Keratinocyte (primary cell): ENCODE data around the gene GLP2R. TPM values are rescaled to one million over a fixed set of nuclear protein-coding genes. Genes with fewer than 3 reads are reported as not detected.

ENCODE experiments used
- DNase-seq: peaks from one replicate; pipeline ENCODE4 v3.0.0-alpha.2; 2011; ENCODE audit warnings: low read depth, missing footprints, low spot score
- FAIRE-seq: peaks from 2 replicates; lab custom pipeline; 2011; peaks lifted over from hg19 to GRCh38; lab: Jason Lieb, UNC
- H2AFZ ChIP-seq: 2 replicates; pipeline ENCODE4 v1.6.0; 2012; ENCODE audit warnings: low read length, control low read depth, inconsistent platforms; ENCODE audit not compliant: control insufficient read depth
- H3K27ac ChIP-seq: 2 replicates; pipeline ENCODE4 v1.5.1; 2011; ENCODE audit warnings: low read length; ENCODE audit not compliant: control insufficient read depth, insufficient read depth
- H3K27me3 ChIP-seq: 3 replicates; pipeline ENCODE4 v1.6.0; 2011; ENCODE audit warnings: low read length; ENCODE audit not compliant: control insufficient read depth, insufficient read depth; ENCODE audit errors: extremely low read depth
- H3K36me3 ChIP-seq, 2 experiments: 2 replicates in 1 of 2; 3 replicates in 1 of 2; pipeline ENCODE4 v1.5.1; 2011; ENCODE audit warnings: low read length in 2 of 2, mild to moderate bottlenecking in 1 of 2; ENCODE audit not compliant: control insufficient read depth in 2 of 2, insufficient read depth in 2 of 2; ENCODE audit errors: extremely low read depth in 1 of 2
- H3K4me1 ChIP-seq: 3 replicates; pipeline ENCODE4 v1.5.1; 2011; ENCODE audit warnings: low read length; ENCODE audit not compliant: control insufficient read depth, insufficient read depth; ENCODE audit errors: extremely low read depth
- H3K4me2 ChIP-seq: 3 replicates; pipeline ENCODE4 v1.6.0; 2011; ENCODE audit warnings: low read depth, low read length; ENCODE audit not compliant: control insufficient read depth, insufficient read depth; ENCODE audit errors: extremely low read depth
- H3K4me3 ChIP-seq, 3 experiments: fragments of 200-600 bp in 1 of 3; sonication (generic) in 1 of 3; 2 replicates in 2 of 3; 3 replicates in 1 of 3; pipeline ENCODE4 v1.5.1; 2011 to 2016; ENCODE audit warnings: low read length in 3 of 3, mild to moderate bottlenecking in 3 of 3, control low read depth in 2 of 3, inconsistent platforms in 1 of 3, low read depth in 1 of 3, mixed read lengths in 1 of 3, mixed run types in 1 of 3, moderate library complexity in 1 of 3; ENCODE audit not compliant: control insufficient read depth in 2 of 3, insufficient read depth in 2 of 3; ENCODE audit errors: extremely low read depth in 1 of 3
- H3K79me2 ChIP-seq: 2 replicates; pipeline ENCODE4 v1.6.0; 2012; ENCODE audit warnings: low read length; ENCODE audit not compliant: control insufficient read depth, insufficient read depth
- H3K9ac ChIP-seq: 3 replicates; pipeline ENCODE4 v1.6.0; 2011; ENCODE audit warnings: low read length; ENCODE audit not compliant: control insufficient read depth, insufficient read depth; ENCODE audit errors: extremely low read depth
- H3K9me1 ChIP-seq: 3 replicates; pipeline ENCODE4 v1.6.0; 2011; ENCODE audit warnings: low read length; ENCODE audit not compliant: control insufficient read depth, insufficient read depth; ENCODE audit errors: extremely low read depth
- H3K9me3 ChIP-seq: 2 replicates; pipeline ENCODE4 v1.5.1; 2012; ENCODE audit warnings: low read depth, low read length; ENCODE audit not compliant: control insufficient read depth
- H4K20me1 ChIP-seq: 3 replicates; pipeline ENCODE4 v1.6.0; 2011; ENCODE audit warnings: low read length; ENCODE audit not compliant: control insufficient read depth, insufficient read depth; ENCODE audit errors: extremely low read depth
- EZH2 ChIP-seq: IDR thresholded peaks from one replicate; pipeline ENCODE4 v1.6.1; 2012; ENCODE audit warnings: inconsistent platforms, mild to moderate bottlenecking, low read length, moderate library complexity
- dilution Hi-C: fragments of 300-500 bp; cut with MboI; formaldehyde crosslinking; loops from one replicate; pipeline ENCODE4 v1.7.0; 2020; ENCODE audit warnings: low sequenced_read_pairs; ENCODE audit not compliant: extremely low pct_ligation_motif_present
- polyA plus RNA-seq, 5 experiments: library from polyadenylated mRNA; depleted of rRNA in 3 of 5; stranded (reverse) in 3 of 5; stranded (forward) in 1 of 5; unstranded in 1 of 5; fragments of >200 nt; gene quantifications; 1 replicate in 1 of 5; 2 replicates in 3 of 5; 3 replicates in 1 of 5; pipeline versions ENCODE4 v1.2.1 to v1.2.3, GENCODE V29; 2011 to 2012; ENCODE audit warnings: missing spikeins in 2 of 5, low read depth in 1 of 5, low replicate concordance in 1 of 5
- TF ChIP-seq, protein P1 (sequence below), 3 experiments: IDR thresholded peaks in 1 of 3; conservative IDR thresholded peaks in 1 of 3; optimal IDR thresholded peaks in 1 of 3; 2 replicates in 2 of 3; 3 replicates in 1 of 3; pipeline versions ENCODE3 to v1.5.1; 2011; ENCODE audit warnings: low read length in 3 of 3, mild to moderate bottlenecking in 3 of 3, moderate library complexity in 2 of 3, control low read depth in 1 of 3, inconsistent platforms in 1 of 3; ENCODE audit not compliant: insufficient read depth in 2 of 3; ENCODE audit errors: extremely low read depth in 1 of 3

GLP2R gene
- polyA plus RNA-seq, 1 donor (not counting 4 experiments of a cell fraction or from before 2014, with no cell fraction given) = not detected

DNA sequence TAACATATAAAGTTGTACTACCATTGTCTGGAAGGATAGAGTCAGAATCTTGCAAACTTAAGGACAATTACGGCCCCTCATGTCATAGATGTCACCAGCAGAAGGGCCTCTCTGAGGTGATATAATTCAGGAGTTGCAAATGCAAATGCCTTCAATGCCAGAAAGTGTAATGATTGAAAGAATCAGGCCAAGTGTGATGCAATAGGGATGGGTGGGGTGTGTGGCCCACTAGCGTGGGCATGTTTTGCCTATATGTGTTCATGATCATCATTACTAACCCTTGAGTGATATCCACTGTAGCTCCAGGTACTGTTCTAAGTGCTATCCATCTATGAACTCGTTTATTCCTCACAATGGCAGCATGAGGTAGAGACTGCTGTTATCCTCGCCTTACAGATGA is 35.4 kb upstream of the GLP2R start:
- no peak overlapping the region for H3K4me3 ChIP-seq
- H3K4me1 ChIP-seq = no peaks in the 10 kb centered on the region
- TF ChIP-seq, protein P1, sequence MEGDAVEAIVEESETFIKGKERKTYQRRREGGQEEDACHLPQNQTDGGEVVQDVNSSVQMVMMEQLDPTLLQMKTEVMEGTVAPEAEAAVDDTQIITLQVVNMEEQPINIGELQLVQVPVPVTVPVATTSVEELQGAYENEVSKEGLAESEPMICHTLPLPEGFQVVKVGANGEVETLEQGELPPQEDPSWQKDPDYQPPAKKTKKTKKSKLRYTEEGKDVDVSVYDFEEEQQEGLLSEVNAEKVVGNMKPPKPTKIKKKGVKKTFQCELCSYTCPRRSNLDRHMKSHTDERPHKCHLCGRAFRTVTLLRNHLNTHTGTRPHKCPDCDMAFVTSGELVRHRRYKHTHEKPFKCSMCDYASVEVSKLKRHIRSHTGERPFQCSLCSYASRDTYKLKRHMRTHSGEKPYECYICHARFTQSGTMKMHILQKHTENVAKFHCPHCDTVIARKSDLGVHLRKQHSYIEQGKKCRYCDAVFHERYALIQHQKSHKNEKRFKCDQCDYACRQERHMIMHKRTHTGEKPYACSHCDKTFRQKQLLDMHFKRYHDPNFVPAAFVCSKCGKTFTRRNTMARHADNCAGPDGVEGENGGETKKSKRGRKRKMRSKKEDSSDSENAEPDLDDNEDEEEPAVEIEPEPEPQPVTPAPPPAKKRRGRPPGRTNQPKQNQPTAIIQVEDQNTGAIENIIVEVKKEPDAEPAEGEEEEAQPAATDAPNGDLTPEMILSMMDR (optimal IDR thresholded peaks at IDR 0.05 in 1 of 3, IDR thresholded peaks at IDR 0.05 in 1 of 3, conservative IDR thresholded peaks at IDR 0.05 in 1 of 3; ENCODE audit: extremely low read depth in 1 of 3, insufficient read depth in 2 of 3, low read length in 3 of 3) = no peak
- TF ChIP-seq EZH2 = no peak
- H3K4me2 ChIP-seq = no peak overlapping the region
- H4K20me1 ChIP-seq = no peaks in the 10 kb centered on the region
- DNase-seq = no peak
- dilution Hi-C loops = no loop called here
- no peaks in the 10 kb centered on the region for H3K36me3 ChIP-seq
- no peak overlapping the region for H2AFZ ChIP-seq
- H3K27ac ChIP-seq = no peak overlapping the region
- no peaks in the 10 kb centered on the region for H3K27me3 ChIP-seq
- no peak overlapping the region for H3K9ac ChIP-seq
- no peak for FAIRE-seq
- H3K9me3 ChIP-seq = no peaks in the 10 kb centered on the region
- H3K9me1 ChIP-seq = no peaks in the 10 kb centered on the region
- no peaks in the 10 kb centered on the region for H3K79me2 ChIP-seq

DNA sequence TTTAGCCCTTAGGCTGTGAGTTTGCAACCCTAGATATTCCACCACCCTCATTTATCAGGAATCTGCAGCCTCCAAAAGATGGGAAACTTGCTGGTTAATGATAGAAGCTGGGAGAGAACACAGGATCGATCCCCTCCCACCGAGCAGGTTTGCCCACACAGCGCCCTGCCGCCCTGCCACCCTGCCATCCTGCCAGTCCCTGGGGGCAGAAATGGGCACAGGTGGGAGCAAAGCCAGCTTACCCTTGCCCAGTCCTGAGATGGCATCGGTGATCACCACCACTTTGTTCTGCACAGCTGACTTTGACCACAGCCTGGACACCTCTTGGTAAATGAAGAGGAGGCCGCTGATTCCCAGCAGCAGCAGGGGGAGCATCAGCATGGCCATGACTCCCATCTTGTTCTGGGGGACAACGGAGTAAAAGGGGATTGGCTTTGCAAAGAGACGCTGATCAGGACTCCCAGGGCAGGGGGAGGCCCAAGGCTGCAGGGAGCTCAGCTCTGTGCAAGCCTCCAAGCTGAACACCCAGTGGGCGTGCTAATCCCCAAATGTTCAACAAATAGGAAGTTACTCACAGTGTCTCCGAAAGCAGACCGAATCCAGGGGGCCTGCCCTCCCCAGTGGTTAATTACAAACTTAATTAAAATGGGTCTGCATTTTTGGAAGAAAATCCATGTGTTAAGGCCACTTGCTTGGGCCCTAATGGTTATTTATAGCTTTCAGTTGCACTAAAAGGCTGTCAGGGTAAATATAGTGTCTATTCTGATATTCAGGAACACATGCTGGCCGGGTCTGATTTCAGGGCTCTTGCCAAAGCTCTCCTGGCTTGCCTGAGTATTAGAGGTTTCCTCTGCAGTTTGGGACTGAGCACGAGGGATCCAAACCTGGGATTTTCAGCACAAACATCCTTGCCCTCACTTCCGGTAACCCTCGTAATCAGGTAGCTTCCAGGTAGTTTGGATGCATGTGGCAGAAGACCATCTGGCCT is 34.5 kb upstream of the GLP2R start, which contains the start of gene DHRS7C:
TSS of gene DHRS7C (minus strand) at position 704 of the 988 bp plus-strand sequence. CDS start at position 396, 308 bp downstream.
- Histone ChIP-seq H3K27me3 (no peaks in the 10 kb centered on the region), H3K4me3 (no peak within 1 kb of the TSS)

More for the DNA sequence above, 34.5 kb upstream of the GLP2R start, which contains the start of gene DHRS7C:
- Histone ChIP-seq H3K9ac (no peak within 1 kb of the TSS), H3K9me1 (no peaks in the 10 kb centered on the region), H4K20me1 (no peaks in the 10 kb centered on the region), H3K36me3 (no peaks in the 10 kb centered on the region), H3K4me1 (no peaks in the 10 kb centered on the region), H3K4me2 (no peak within 1 kb of the TSS), H3K9me3 (no peaks in the 10 kb centered on the region), H2AFZ (no peak within 1 kb of the TSS), H3K27ac (no peak within 1 kb of the TSS), H3K79me2 (no peaks in the 10 kb centered on the region)
- FAIRE-seq (no peak), DNase-seq (no peak)
- dilution Hi-C loops = no loop called here
- TF ChIP-seq, protein P1 (optimal IDR thresholded peaks at IDR 0.05 in 1 of 3, IDR thresholded peaks at IDR 0.05 in 1 of 3, conservative IDR thresholded peaks at IDR 0.05 in 1 of 3; ENCODE audit: extremely low read depth in 1 of 3, insufficient read depth in 2 of 3, low read length in 3 of 3) = no peak
- no peak for TF ChIP-seq EZH2
